GM23338 (cell line): ENCODE data around the gene CHMP6. TPM values are rescaled to one million over a fixed set of nuclear protein-coding genes. Genes with fewer than 3 reads are reported as not detected.

Source experiments
- CTCF ChIP-seq, 2 experiments: fragments of 200-600 bp in 1 of 2; sonication (generic) in 1 of 2; conservative IDR thresholded peaks; 2 replicates each; pipeline versions ENCODE4 v1.5.1 to v1.6.1; 2016 to 2017; ENCODE audit warnings: antibody characterized with exemption in 2 of 2, low read depth in 2 of 2, mild to moderate bottlenecking in 2 of 2, moderate library complexity in 1 of 2
- ETS1 ChIP-seq: IDR thresholded peaks from 2 replicates; pipeline ENCODE4 v1.6.1; 2016; ENCODE audit warnings: antibody characterized with exemption
- EZH2 ChIP-seq: fragments of 200-600 bp; sonication (generic); IDR thresholded peaks from one replicate; pipeline ENCODE4 v1.8.0; 2017; ENCODE audit warnings: antibody characterized with exemption, mild to moderate bottlenecking, low read depth; ENCODE audit not compliant: unreplicated experiment
- EZH2phosphoT487 ChIP-seq: fragments of 200-600 bp; sonication (generic); IDR thresholded peaks from one replicate; pipeline ENCODE4 v1.8.1; 2018; ENCODE audit warnings: antibody characterized with exemption; ENCODE audit not compliant: unreplicated experiment
- POLR2AphosphoS5 ChIP-seq: IDR thresholded peaks from 2 replicates; pipeline ENCODE4 v1.6.1; 2016; ENCODE audit warnings: antibody characterized with exemption, low read depth
- REST ChIP-seq: IDR thresholded peaks from one replicate; pipeline ENCODE4 v1.6.1; 2018; ENCODE audit warnings: antibody characterized with exemption; ENCODE audit not compliant: unreplicated experiment
- STAT1 ChIP-seq: IDR thresholded peaks from one replicate; pipeline ENCODE4 v1.6.1; 2016; ENCODE audit warnings: antibody characterized with exemption; ENCODE audit not compliant: unreplicated experiment
- ZNF114 ChIP-seq: fragments of 250-450 bp; sonication (Bioruptor Pico); IDR thresholded peaks from 2 replicates; pipeline ENCODE4 v1.5.0; 2020; ENCODE audit warnings: mild to moderate bottlenecking, moderate library complexity
- ZNF462 ChIP-seq: fragments of 250-450 bp; sonication (Bioruptor Pico); IDR thresholded peaks from 2 replicates; pipeline ENCODE4 v1.5.0; 2020; ENCODE audit warnings: mild to moderate bottlenecking, moderate library complexity
- polyA plus RNA-seq: library from polyadenylated mRNA; unstranded; fragments of >200 nt; fragmentation: Nextera tagmentation; extraction: Ambion mirVana; gene quantifications from 2 replicates; pipeline ENCODE4 v1.2.1, GENCODE V29; 2016
- total RNA-seq: library from RNA; depleted of rRNA; stranded (reverse); fragments of >200 nt; shearing (Covaris generic); gene quantifications from 2 replicates; pipeline ENCODE4 v1.2.3, GENCODE V29; 2014

CHMP6 gene
- total and polyA plus RNA-seq, 2 experiments from 2014 or later = 12.3 to 14.0 TPM

GRCh38 chr17:80963812-80964543 is 27.7 kb upstream of the CHMP6 start (continued):
- TF ChIP-seq ZNF462 (CRISPR knock-in tag) (no peak), ZNF114 (no peak), POLR2AphosphoS5 (no peak), STAT1 (no peak), ETS1 (no peak), EZH2 (no peak), CTCF (conservative IDR thresholded peaks at IDR 0.05; ENCODE audit: low read depth in 2 of 2) (no peak), REST (no peak), EZH2phosphoT487 (no peak)
